Right lobe of liver (tissue), 6 donors: ENCODE measurements around the gene PXDN. TPM values are rescaled to one million over a fixed set of nuclear protein-coding genes. Genes with fewer than 3 reads are reported as not detected.
A peak's percentile ranks its signal among the peaks of the same experiment; 100 is the strongest.

Experiments
- ATAC-seq, 4 donors: fragments of 200-7000 bp; cut with Tn5 transposase; one replicate each; pipeline ENCODE4 v1.9.1; 2020; ENCODE audit warnings: mild to moderate bottlenecking in 4 of 4, moderate library complexity in 4 of 4
- DNase-seq, 3 donors: peaks; one replicate each; pipeline ENCODE4 v3.0.0-alpha.2; 2020
- H3K27ac ChIP-seq, 3 donors: fragments of 200-600 bp; one replicate each; pipeline ENCODE4 v1.8.0; 2022
- H3K27me3 ChIP-seq, 2 donors: fragments of 200-600 bp; one replicate each; pipeline ENCODE4 v1.8.0; 2022
- H3K36me3 ChIP-seq, 4 donors: fragments of 200-600 bp; sonication (generic) in 1 of 4; one replicate each; pipeline versions ENCODE4 v1.5.1 to v1.8.0; 2017 to 2022; ENCODE audit warnings: control low read depth in 1 of 4
- H3K4me1 ChIP-seq, 4 donors: fragments of 200-600 bp; sonication (generic) in 1 of 4; one replicate each; pipeline versions ENCODE4 v1.5.1 to v1.8.0; 2017 to 2022; ENCODE audit warnings: control low read depth in 1 of 4
- H3K4me3 ChIP-seq, 3 donors: fragments of 200-600 bp; one replicate each; pipeline ENCODE4 v1.8.0; 2022
- H3K9me3 ChIP-seq, 4 donors: fragments of 200-600 bp; sonication (generic) in 1 of 4; one replicate each; pipeline versions ENCODE4 v1.5.1 to v1.8.0; 2017 to 2022; ENCODE audit warnings: control low read depth in 1 of 4
- POLR2A ChIP-seq: fragments of 450-650 bp; IDR thresholded peaks from one replicate; pipeline ENCODE4 v1.6.1; 2017; ENCODE audit warnings: antibody characterized with exemption, mild to moderate bottlenecking
- WGBS: methylation state at CpG from one replicate; pipeline ENCODE4 v1.1.6; 2018; ENCODE audit warnings: low coverage, low lambda C conversion rate; ENCODE audit not compliant: insufficient coverage; ENCODE audit errors: missing lambda C conversion rate; 5-methylcytosine and 5-hydroxymethylcytosine counted together
- intact Hi-C, 2 donors: fragments of 100-400 bp; cut with DNase I; formaldehyde crosslinking; loops; one replicate each; pipeline versions ENCODE4 v1.11.2 to v1.14.1; 2022
- total RNA-seq, 6 experiments: library from RNA; depleted of rRNA in 2 of 6; stranded (reverse); fragments of >200 nt in 2 of 6; fragmentation: NEBNext Ultra II Directional in 3 of 6; extraction: Animal tissue kit (Norgen Biotek cat#: 25700) in 3 of 6; gene quantifications; one replicate each; pipeline versions ENCODE4 v1.1.0 to v1.2.4, GENCODE V29; 2016 to 2023
- TF ChIP-seq, protein P1 (sequence below), 4 donors: fragments of 200-600 bp in 3 of 4; fragments of 450-650 bp in 1 of 4; IDR thresholded peaks; one replicate each; pipeline versions ENCODE4 v1.5.1 to v1.8.0; 2016 to 2022; ENCODE audit warnings: antibody characterized with exemption in 4 of 4, mild to moderate bottlenecking in 2 of 4
- donor health status: DM: no; HTN: yes; CAD: no.
- donor health status: DM: no; HTN: no; CAD: no.
- donor health status: DM: no; HTN: no; CAD: no.
- donor health status: DM: no; HTN: yes; CAD: no.
- donor health status: DM: no; HTN: yes; CAD: no.

Gene PXDN
- total RNA-seq, 6 experiments from 2014 or later: 5.5 to 21.0 (median 11.4) TPM

GRCh38 chr2:1664698-1665097, 79.6 kb downstream of the PXDN start:
- no peaks in the 10 kb centered on the region for H3K4me1 ChIP-seq
- H3K27me3 ChIP-seq: no peaks in the 10 kb centered on the region
- H3K27ac ChIP-seq: no peak overlapping the region
- H3K36me3 ChIP-seq: no peaks in the 10 kb centered on the region
- no peaks in the 10 kb centered on the region for H3K9me3 ChIP-seq
- no peak for TF ChIP-seq POLR2A
- TF ChIP-seq, protein P1, sequence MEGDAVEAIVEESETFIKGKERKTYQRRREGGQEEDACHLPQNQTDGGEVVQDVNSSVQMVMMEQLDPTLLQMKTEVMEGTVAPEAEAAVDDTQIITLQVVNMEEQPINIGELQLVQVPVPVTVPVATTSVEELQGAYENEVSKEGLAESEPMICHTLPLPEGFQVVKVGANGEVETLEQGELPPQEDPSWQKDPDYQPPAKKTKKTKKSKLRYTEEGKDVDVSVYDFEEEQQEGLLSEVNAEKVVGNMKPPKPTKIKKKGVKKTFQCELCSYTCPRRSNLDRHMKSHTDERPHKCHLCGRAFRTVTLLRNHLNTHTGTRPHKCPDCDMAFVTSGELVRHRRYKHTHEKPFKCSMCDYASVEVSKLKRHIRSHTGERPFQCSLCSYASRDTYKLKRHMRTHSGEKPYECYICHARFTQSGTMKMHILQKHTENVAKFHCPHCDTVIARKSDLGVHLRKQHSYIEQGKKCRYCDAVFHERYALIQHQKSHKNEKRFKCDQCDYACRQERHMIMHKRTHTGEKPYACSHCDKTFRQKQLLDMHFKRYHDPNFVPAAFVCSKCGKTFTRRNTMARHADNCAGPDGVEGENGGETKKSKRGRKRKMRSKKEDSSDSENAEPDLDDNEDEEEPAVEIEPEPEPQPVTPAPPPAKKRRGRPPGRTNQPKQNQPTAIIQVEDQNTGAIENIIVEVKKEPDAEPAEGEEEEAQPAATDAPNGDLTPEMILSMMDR (IDR thresholded peaks at IDR 0.05): no peak
- DNase-seq (no peak), ATAC-seq (peak in 3 of 4 donors; percentile 39 to 44 (median 44))
- H3K4me3 ChIP-seq: no peak overlapping the region
- 57% methylated on average over 6 of the region's 18 CpGs for WGBS
- intact Hi-C loops: no loop called here

DNA sequence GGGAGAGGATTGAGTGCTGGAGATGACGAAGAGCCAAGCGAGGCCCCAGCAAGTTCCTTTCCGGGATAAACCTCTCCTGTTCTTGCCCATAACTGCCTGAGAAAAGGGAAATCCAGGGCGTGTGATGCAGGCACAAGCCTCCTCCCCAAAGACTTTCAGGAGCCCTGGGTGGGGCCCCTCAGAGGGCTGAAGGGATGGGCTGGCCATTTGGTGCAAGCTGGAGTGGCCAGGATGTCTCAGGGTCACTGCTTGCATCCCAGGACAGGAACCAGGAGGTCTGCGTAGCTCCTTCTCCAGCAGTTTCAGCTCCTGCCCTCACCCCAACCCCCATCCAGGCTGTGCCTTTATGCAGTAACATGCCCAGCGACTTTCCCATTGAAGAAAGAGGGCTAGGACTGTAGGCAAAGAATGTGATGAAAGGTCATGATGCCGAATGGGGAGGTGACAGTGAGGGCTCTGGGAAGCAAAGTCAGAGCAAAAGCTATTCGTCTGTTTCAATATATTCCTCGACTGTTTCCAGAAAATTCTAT, 80.2 kb downstream of the PXDN start:
- 64% methylated on average over 5 of the region's 9 CpGs for whole genome bisulfite sequencing
- TF ChIP-seq, protein P1 (IDR thresholded peaks at IDR 0.05): no peak
- TF ChIP-seq POLR2A: no peak
- no peak for DNase-seq
- Histone ChIP-seq H3K27me3 (no peaks in the 10 kb centered on the region), H3K27ac (no peak overlapping the region), H3K4me1 (no peaks in the 10 kb centered on the region), H3K4me3 (no peak overlapping the region), H3K9me3 (no peaks in the 10 kb centered on the region), H3K36me3 (no peaks in the 10 kb centered on the region)
- ATAC-seq: no peak
- intact Hi-C loops: no loop called here

DNA sequence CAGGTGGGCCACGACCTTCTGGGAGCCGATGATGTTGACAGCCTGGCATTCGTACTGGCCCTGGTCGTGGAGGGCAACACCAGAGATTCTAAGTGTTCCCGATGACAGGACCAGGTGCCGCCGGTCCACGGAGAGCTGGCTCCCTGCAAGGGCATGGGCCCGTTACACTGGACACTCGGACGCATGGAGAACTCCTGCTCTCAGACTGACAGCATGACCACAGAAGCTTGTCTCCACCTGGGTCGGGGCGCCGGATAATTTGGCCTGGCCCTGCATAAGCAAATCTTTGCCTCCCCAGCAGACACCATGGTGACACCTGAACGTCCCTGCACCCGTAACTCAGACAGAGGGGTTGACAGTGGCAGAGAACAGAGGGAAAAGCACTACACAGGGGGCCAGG, 80.7 kb downstream of the PXDN start:
- ATAC-seq: no peak
- intact Hi-C loops: no loop called here
- Histone ChIP-seq H3K9me3 (no peaks in the 10 kb centered on the region), H3K27me3 (no peaks in the 10 kb centered on the region), H3K4me1 (no peaks in the 10 kb centered on the region), H3K4me3 (no peak overlapping the region), H3K27ac (no peak overlapping the region), H3K36me3 (no peaks in the 10 kb centered on the region)
- no peak for TF ChIP-seq POLR2A
- TF ChIP-seq, protein P1 (IDR thresholded peaks at IDR 0.05): no peak
- 71% methylated on average over 10 of the region's 16 CpGs for WGBS
- no peak for DNase-seq

DNA sequence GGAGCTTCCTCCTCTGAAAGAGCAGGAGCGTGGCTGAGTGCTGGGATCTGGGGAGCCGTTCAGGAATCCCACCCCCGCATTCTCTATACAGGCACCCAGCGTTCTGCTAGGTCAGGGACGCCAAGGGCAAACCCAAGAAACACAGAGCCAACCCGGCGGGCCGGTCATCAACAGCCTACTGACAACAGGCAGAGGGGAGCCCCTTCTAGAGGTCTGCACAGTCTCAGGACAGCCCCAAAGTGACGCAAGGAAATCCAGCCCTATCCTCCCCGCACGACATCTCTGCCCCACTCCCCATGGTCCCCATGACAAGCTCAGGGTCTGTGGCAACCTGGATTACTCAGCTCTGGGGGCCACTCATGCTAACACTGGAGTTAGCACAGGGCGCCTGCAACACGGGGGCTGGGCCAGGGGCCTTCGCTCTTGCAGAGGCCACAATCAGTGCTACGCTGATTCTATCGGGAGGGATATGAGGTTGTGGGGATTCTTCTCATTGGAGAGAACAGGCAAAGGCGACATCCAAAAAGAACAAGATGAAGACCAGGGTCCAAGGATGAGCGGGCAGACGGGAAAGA, 81.6 kb downstream of the PXDN start:
- DNase-seq (no peak), ATAC-seq (no peak)
- no peaks in the 10 kb centered on the region for H3K36me3 ChIP-seq
- H3K9me3 ChIP-seq: no peaks in the 10 kb centered on the region
- no peak overlapping the region for H3K27ac ChIP-seq
- H3K4me3 ChIP-seq: no peak overlapping the region
- TF ChIP-seq, protein P1 (IDR thresholded peaks at IDR 0.05): no peak
- no peak for TF ChIP-seq POLR2A
- 70% methylated on average over 8 of the region's 19 CpGs for WGBS
- no peaks in the 10 kb centered on the region for H3K4me1 ChIP-seq
- no peaks in the 10 kb centered on the region for H3K27me3 ChIP-seq
- intact Hi-C loops: no loop called here
